Measurements from ENCODE around the gene POLR3E. TPM values are rescaled to one million over a fixed set of nuclear protein-coding genes. Genes with fewer than 3 reads are reported as not detected.

The POLR3E gene
- total and polyA plus RNA-seq, 2 experiments from 2014 or later = 14.0 to 20.8 TPM

- H3F3A ChIP-seq (ENCODE audit: insufficient read depth) = peaks cover 67% of the 10 kb centered on the region
- H3K9me2 ChIP-seq (ENCODE audit: insufficient read depth) = no peaks in the 10 kb centered on the region
- H4K20me1 ChIP-seq (ENCODE audit: insufficient read depth) = no peaks in the 10 kb centered on the region; the same call in 1 of the 2 replicates
- peaks cover 11% of the 10 kb centered on the region for H3K36me3 ChIP-seq (ENCODE audit: low read depth)
- DNase-seq = peak; percentile 69
- peak overlapping the region; percentile 84 for H3K4me2 ChIP-seq (ENCODE audit: unreplicated experiment)
- peak overlapping the region; percentile 97 for H3K27ac ChIP-seq
- H3K9me3 ChIP-seq (ENCODE audit: low read depth) = no peaks in the 10 kb centered on the region
- 49 to 51% methylated on average over 3 of the region's 3 CpGs for WGBS, 2 experiments (ENCODE audit: low coverage in 1 of 2, low lambda C conversion rate in 2 of 2, missing lambda C conversion rate in 2 of 2)
- in situ Hi-C loops (cut with MboI) = no loop called here
- H3K4me1 ChIP-seq (ENCODE audit: insufficient read depth) = peaks cover 51% of the 10 kb centered on the region
- peak overlapping the region; percentile 48; the same call in 1 of the 2 replicates for H3K4me3 ChIP-seq
- peaks cover 94% of the 10 kb centered on the region for H3K79me2 ChIP-seq (ENCODE audit: insufficient read depth)
- TF ChIP-seq EZH2phosphoT487 (IDR thresholded peaks at IDR 0.05; ENCODE audit: insufficient read depth, low read depth) (no peak), EZH2 (IDR thresholded peaks at IDR 0.05; ENCODE audit: insufficient read depth, poor library complexity, severe bottlenecking) (no peak)
- H2AFZ ChIP-seq = no peak overlapping the region
- H3K9ac ChIP-seq = peak overlapping the region; percentile 77
- H3K27me3 ChIP-seq (replicated peaks; ENCODE audit: insufficient read depth) = no peaks in the 10 kb centered on the region
Observed at GRCh38 chr16:22369221-22369811, 72.1 kb downstream of the POLR3E start.

GRCh38 chr16:22370038-22370820 is 73.0 kb downstream of the POLR3E start:
- peak overlapping the region; percentile 90 for H3K4me2 ChIP-seq (ENCODE audit: unreplicated experiment)
- H3K4me3 ChIP-seq = peak overlapping the region; percentile 48
- peaks cover 2% of the 10 kb centered on the region; the same call in 1 of the 2 replicates for H3K36me3 ChIP-seq (ENCODE audit: low read depth)
- H3K9me2 ChIP-seq (ENCODE audit: insufficient read depth) = no peaks in the 10 kb centered on the region
- no peaks in the 10 kb centered on the region for H3K9me3 ChIP-seq (ENCODE audit: low read depth)
- peak; percentile 94 for DNase-seq
- H3K79me2 ChIP-seq (ENCODE audit: insufficient read depth) = peaks cover 85% of the 10 kb centered on the region
- H3K4me1 ChIP-seq (ENCODE audit: insufficient read depth) = peaks cover 51% of the 10 kb centered on the region
- TF ChIP-seq EZH2phosphoT487 (IDR thresholded peaks at IDR 0.05; ENCODE audit: insufficient read depth, low read depth) = no peak
- TF ChIP-seq EZH2 (IDR thresholded peaks at IDR 0.05; ENCODE audit: insufficient read depth, poor library complexity, severe bottlenecking) = no peak
- H3K27me3 ChIP-seq (replicated peaks; ENCODE audit: insufficient read depth) = no peaks in the 10 kb centered on the region
- WGBS, 2 experiments (ENCODE audit: low coverage in 1 of 2, low lambda C conversion rate in 2 of 2, missing lambda C conversion rate in 2 of 2) = 41 to 46% methylated on average over 2 of the region's 2 CpGs
- no peak overlapping the region for H2AFZ ChIP-seq
- no peaks in the 10 kb centered on the region; the same call in 1 of the 2 replicates for H4K20me1 ChIP-seq (ENCODE audit: insufficient read depth)
- peak overlapping the region; percentile 97 for H3K27ac ChIP-seq
- H3F3A ChIP-seq (ENCODE audit: insufficient read depth) = peaks cover 63% of the 10 kb centered on the region
- in situ Hi-C loops (cut with MboI) = no loop called here
- H3K9ac ChIP-seq = peak overlapping the region; percentile 77

- H2AFZ ChIP-seq = 0 out of 2 replicates have a peak overlapping the region, but pooled peaks have one; percentile 31
- DNase-seq = peak; percentile 55
- H3K27ac ChIP-seq = peak overlapping the region; percentile 97
- H3K4me3 ChIP-seq = peak overlapping the region; percentile 95
- in situ Hi-C loops (cut with MboI) = no loop called here
- peaks cover 45% of the 10 kb centered on the region for H3F3A ChIP-seq (ENCODE audit: insufficient read depth)
- H3K9ac ChIP-seq = peak overlapping the region; percentile 98
- no peaks in the 10 kb centered on the region for H3K27me3 ChIP-seq (replicated peaks; ENCODE audit: insufficient read depth)
- peaks cover 56% of the 10 kb centered on the region for H3K79me2 ChIP-seq (ENCODE audit: insufficient read depth)
- H3K9me3 ChIP-seq (ENCODE audit: low read depth) = no peaks in the 10 kb centered on the region
- no peaks in the 10 kb centered on the region for H3K9me2 ChIP-seq (ENCODE audit: insufficient read depth)
- no peaks in the 10 kb centered on the region for H3K36me3 ChIP-seq (ENCODE audit: low read depth)
- no peaks in the 10 kb centered on the region; the same call in 1 of the 2 replicates for H4K20me1 ChIP-seq (ENCODE audit: insufficient read depth)
- WGBS, 2 experiments (ENCODE audit: low coverage in 1 of 2, low lambda C conversion rate in 2 of 2, missing lambda C conversion rate in 2 of 2) = 2% methylated on average over 14 of the region's 14 CpGs
- no peak for TF ChIP-seq EZH2phosphoT487 (IDR thresholded peaks at IDR 0.05; ENCODE audit: insufficient read depth, low read depth)
- H3K4me1 ChIP-seq (ENCODE audit: insufficient read depth) = peaks cover 40% of the 10 kb centered on the region
- H3K4me2 ChIP-seq (ENCODE audit: unreplicated experiment) = peak overlapping the region; percentile 90
Observed at GRCh38 chr16:22372882-22373661, 75.9 kb downstream of the POLR3E start.

- Histone ChIP-seq H3F3A (ENCODE audit: insufficient read depth) (peaks cover 38% of the 10 kb centered on the region), H3K27me3 (replicated peaks; ENCODE audit: insufficient read depth) (no peaks in the 10 kb centered on the region), H3K79me2 (ENCODE audit: insufficient read depth) (peaks cover 49% of the 10 kb centered on the region), H3K9me3 (ENCODE audit: low read depth) (no peaks in the 10 kb centered on the region), H3K4me2 (ENCODE audit: unreplicated experiment) (peak overlapping the region; percentile 90), H3K9ac (peak overlapping the region; percentile 98), H4K20me1 (ENCODE audit: insufficient read depth) (no peaks in the 10 kb centered on the region; the same call in 1 of the 2 replicates), H3K27ac (peak overlapping the region; percentile 97), H3K9me2 (ENCODE audit: insufficient read depth) (no peaks in the 10 kb centered on the region), H3K36me3 (ENCODE audit: low read depth) (no peaks in the 10 kb centered on the region), H3K4me1 (ENCODE audit: insufficient read depth) (peaks cover 39% of the 10 kb centered on the region), H2AFZ (peak overlapping the region; percentile 31), H3K4me3 (peak overlapping the region; percentile 95)
- no peak for TF ChIP-seq EZH2 (IDR thresholded peaks at IDR 0.05; ENCODE audit: insufficient read depth, poor library complexity, severe bottlenecking)
- TF ChIP-seq EZH2phosphoT487 (IDR thresholded peaks at IDR 0.05; ENCODE audit: insufficient read depth, low read depth) = no peak
- in situ Hi-C loops (cut with MboI) = no loop called here
- WGBS, 2 experiments (ENCODE audit: low coverage in 1 of 2, low lambda C conversion rate in 2 of 2, missing lambda C conversion rate in 2 of 2) = 1 to 2% methylated on average over 37 to 51 of the region's 51 CpGs
- DNase-seq = peak; percentile 79
Observed at GRCh38 chr16:22373662-22374310, 76.6 kb downstream of the POLR3E start.
